ENCODE data around the gene NF2.

GRCh38 chr22:29665486-29665885, 62.1 kb downstream of the NF2 start:
- no peak for TF ChIP-seq CTCF (IDR thresholded peaks at IDR 0.05)
- TF ChIP-seq POLR2A (IDR thresholded peaks at IDR 0.05) = no peak
